Activated CD4-positive, alpha-beta T cell treated with anti-CD3 and anti-CD28 coated beads for 1 hour (primary cell): ENCODE results near the gene AIP.

Experiments used
- DNase-seq: peaks from one replicate; pipeline ENCODE4 v3.0.0-alpha.2; 2020

The AIP gene

GRCh38 chr11:67482827-67483798 lies at the start of gene AIP:
AIP (plus strand) TSS chr11:67483026; CDS start chr11:67483159, 133 bp downstream.
- peak; percentile 92 for DNase-seq

- no peak for DNase-seq
These were observed 49.1 kb upstream of the AIP start for GRCh38 chr11:67433536-67434394.

GRCh38 chr11:67434395-67434881 lies 48.4 kb upstream of the AIP start:
- DNase-seq = no peak

- DNase-seq = no peak
These were observed 47.6 kb upstream of the AIP start for GRCh38 chr11:67435031-67435726.

- DNase-seq = no peak
These were observed 46.9 kb upstream of the AIP start for GRCh38 chr11:67435727-67436458.

GRCh38 chr11:67436459-67437081 lies 46.3 kb upstream of the AIP start:
- peak; percentile 44 for DNase-seq

GRCh38 chr11:67437082-67437808 lies 45.6 kb upstream of the AIP start, which contains the start of gene PTPRCAP:
PTPRCAP (minus strand) TSS chr11:67437682; CDS start chr11:67437619, 63 bp downstream.
- peak; percentile 62 for DNase-seq

- DNase-seq = no peak
These were observed 45.0 kb upstream of the AIP start for GRCh38 chr11:67437809-67438157.

GRCh38 chr11:67438158-67438902 lies 44.5 kb upstream of the AIP start:
- peak; percentile 59 for DNase-seq

GRCh38 chr11:67439321-67440228 lies 43.3 kb upstream of the AIP start:
- DNase-seq = no peak

- DNase-seq = no peak
These were observed 42.4 kb upstream of the AIP start for GRCh38 chr11:67440229-67441097.

GRCh38 chr11:67441098-67441563 lies 41.7 kb upstream of the AIP start:
- DNase-seq = no peak

- DNase-seq = no peak
These were observed 41.0 kb upstream of the AIP start for GRCh38 chr11:67441731-67442351.

GRCh38 chr11:67442504-67443404 lies 40.1 kb upstream of the AIP start:
- DNase-seq = no peak

- no peak for DNase-seq
These were observed 37.3 kb upstream of the AIP start for GRCh38 chr11:67445515-67445914.

- DNase-seq = no peak
These were observed 34.6 kb upstream of the AIP start for GRCh38 chr11:67448220-67448609.
